SK-N-SH treated with all-trans-retinoic acid at 6 μM for 48 hours (cell line): ENCODE results near the gene HM13.

ENCODE experiments used
- ATAC-seq: fragments of 200-7000 bp; cut with Tn5 transposase; 3 replicates; pipeline ENCODE4 v1.9.1; 2020; ENCODE audit warnings: mild to moderate bottlenecking, moderate library complexity
- ARNTL ChIP-seq: fragments of 450-650 bp; formaldehyde crosslinking; IDR thresholded peaks from 2 replicates; pipeline ENCODE4 v1.5.0; 2020; ENCODE audit warnings: low read depth, mild to moderate bottlenecking, moderate library complexity, borderline replicate concordance
- BACH2 ChIP-seq: fragments of 250-450 bp; sonication (Bioruptor Pico); IDR thresholded peaks from 2 replicates; pipeline ENCODE4 v1.9.0; 2021; ENCODE audit warnings: mild to moderate bottlenecking, borderline replicate concordance
- CREB5 ChIP-seq: fragments of 250-450 bp; sonication (Bioruptor Pico); IDR thresholded peaks from 2 replicates; pipeline ENCODE4 v1.5.1; 2020; ENCODE audit warnings: low read depth, mild to moderate bottlenecking, moderate library complexity
- CSDC2 ChIP-seq: fragments of 250-450 bp; sonication (Bioruptor Pico); IDR thresholded peaks from 2 replicates; pipeline ENCODE4 v1.5.0; 2020; ENCODE audit warnings: mild to moderate bottlenecking, moderate library complexity
- CSRNP3 ChIP-seq: fragments of 250-450 bp; sonication (Bioruptor Pico); IDR thresholded peaks from 2 replicates; pipeline ENCODE4 v1.5.1; 2021; ENCODE audit warnings: mild to moderate bottlenecking, moderate library complexity
- ESRRG ChIP-seq: fragments of 250-450 bp; sonication (Bioruptor Pico); IDR thresholded peaks from 2 replicates; pipeline ENCODE4 v1.6.1; 2021; ENCODE audit warnings: mild to moderate bottlenecking
- GLIS3 ChIP-seq: fragments of 250-450 bp; sonication (Bioruptor Pico); IDR thresholded peaks from 2 replicates; pipeline ENCODE4 v1.5.0; 2020; ENCODE audit warnings: mild to moderate bottlenecking, moderate library complexity
- ISL1 ChIP-seq: fragments of 250-450 bp; sonication (Bioruptor Pico); IDR thresholded peaks from 2 replicates; pipeline ENCODE4 v2.1.2; 2022; ENCODE audit warnings: mild to moderate bottlenecking, moderate library complexity
- OSR1 ChIP-seq: fragments of 250-450 bp; sonication (Bioruptor Pico); IDR thresholded peaks from 2 replicates; pipeline ENCODE4 v1.8.0; 2022; ENCODE audit warnings: moderate library complexity, mild to moderate bottlenecking, inconsistent platforms
- PATZ1 ChIP-seq: fragments of 250-450 bp; sonication (Bioruptor Pico); IDR thresholded peaks from 2 replicates; pipeline ENCODE4 v1.8.0; 2020; ENCODE audit warnings: mild to moderate bottlenecking, moderate library complexity, borderline replicate concordance
- PPARA ChIP-seq: fragments of 250-450 bp; sonication (Bioruptor Pico); IDR thresholded peaks from 2 replicates; pipeline ENCODE4 v1.5.0; 2020; ENCODE audit warnings: mild to moderate bottlenecking, borderline replicate concordance
- RARB ChIP-seq: fragments of 250-450 bp; sonication (Bioruptor Pico); IDR thresholded peaks from 2 replicates; pipeline ENCODE4 v1.8.0; 2021; ENCODE audit warnings: mild to moderate bottlenecking, moderate library complexity
- SNAI2 ChIP-seq: fragments of 250-450 bp; sonication (Bioruptor Pico); IDR thresholded peaks from 2 replicates; pipeline ENCODE4 v1.5.0; 2020; ENCODE audit warnings: mild to moderate bottlenecking, moderate library complexity
- TCF4 ChIP-seq: fragments of 250-450 bp; sonication (Bioruptor Pico); IDR thresholded peaks from 2 replicates; pipeline ENCODE4 v1.8.0; 2021; ENCODE audit warnings: mild to moderate bottlenecking, moderate library complexity, borderline replicate concordance
- TOX ChIP-seq: fragments of 250-450 bp; sonication (Bioruptor Pico); IDR thresholded peaks from 2 replicates; pipeline ENCODE4 v1.8.0; 2021; ENCODE audit warnings: mild to moderate bottlenecking, moderate library complexity, borderline replicate concordance
- ZFP3 ChIP-seq: fragments of 250-450 bp; sonication (Bioruptor Pico); IDR thresholded peaks from 2 replicates; pipeline ENCODE4 v1.5.0; 2020; ENCODE audit warnings: mild to moderate bottlenecking, moderate library complexity
- ZFP30 ChIP-seq: fragments of 450-650 bp; formaldehyde crosslinking; IDR thresholded peaks from 2 replicates; pipeline ENCODE4 v1.5.0; 2022; ENCODE audit warnings: mild to moderate bottlenecking, moderate library complexity
- ZNF565 ChIP-seq: fragments of 450-650 bp; formaldehyde crosslinking; conservative IDR thresholded peaks from 2 replicates; pipeline ENCODE4 v1.5.0; 2020; ENCODE audit warnings: low read depth, mild to moderate bottlenecking, moderate library complexity
- ZNF70 ChIP-seq: fragments of 450-650 bp; formaldehyde crosslinking; IDR thresholded peaks from 2 replicates; pipeline ENCODE4 v1.5.0; 2020; ENCODE audit warnings: mild to moderate bottlenecking, moderate library complexity
- ZNF8 ChIP-seq: fragments of 450-650 bp; formaldehyde crosslinking; IDR thresholded peaks from 2 replicates; pipeline ENCODE4 v1.5.0; 2020; ENCODE audit warnings: mild to moderate bottlenecking, moderate library complexity
- TF ChIP-seq, protein P1 (sequence below): fragments of 250-450 bp; sonication (Bioruptor Pico); IDR thresholded peaks from 2 replicates; pipeline ENCODE4 v1.8.0; 2021; ENCODE audit warnings: low read depth, mild to moderate bottlenecking, moderate library complexity, borderline replicate concordance
- TF ChIP-seq, protein P2 (sequence below): fragments of 250-450 bp; sonication (Bioruptor Pico); IDR thresholded peaks from 2 replicates; pipeline ENCODE4 v1.5.0; 2020; ENCODE audit warnings: mild to moderate bottlenecking, moderate library complexity

Gene HM13

DNA sequence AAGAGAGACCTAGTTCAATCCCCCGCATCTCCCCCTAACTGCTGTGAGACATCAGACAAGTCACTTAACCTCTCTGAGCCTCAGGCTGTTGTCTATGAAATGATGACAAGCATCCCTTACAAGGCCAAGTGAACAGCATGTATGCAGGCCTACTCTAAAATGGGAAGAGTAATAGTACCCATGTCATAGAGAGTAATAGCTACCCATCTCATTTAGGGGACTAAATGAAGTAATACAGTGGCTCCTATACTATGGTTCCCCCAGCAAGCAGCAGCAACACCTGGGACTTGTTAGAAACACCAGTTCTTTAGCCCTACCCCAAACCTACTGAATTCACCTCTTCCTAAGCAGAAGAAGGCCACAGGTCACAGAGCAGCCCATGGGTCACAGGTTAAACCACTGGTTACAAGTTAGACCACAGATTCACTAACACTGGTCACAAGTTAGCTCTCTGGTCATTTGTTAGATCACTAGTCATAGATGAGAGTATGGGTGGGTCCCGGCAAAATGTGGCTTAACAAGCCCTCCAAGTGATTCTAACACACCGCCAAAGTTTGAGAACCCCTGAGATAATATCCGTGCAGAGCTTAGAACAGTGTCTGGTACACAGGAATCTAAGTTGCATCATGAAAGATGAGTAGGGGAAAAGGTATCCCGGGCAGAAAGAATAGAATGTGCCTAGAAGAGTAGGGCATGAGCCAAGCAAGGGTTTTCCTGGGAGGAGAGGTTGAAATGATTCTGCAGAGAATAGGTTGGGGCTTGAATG is 40.7 kb upstream of the HM13 start:
- no peak for TF ChIP-seq CSRNP3
- TF ChIP-seq TOX = no peak
- no peak for TF ChIP-seq ZNF8 (CRISPR knock-in tag)
- TF ChIP-seq SNAI2 (CRISPR knock-in tag) = no peak
- no peak for TF ChIP-seq ESRRG (CRISPR knock-in tag)
- TF ChIP-seq CSDC2 = no peak
- TF ChIP-seq, protein P1, sequence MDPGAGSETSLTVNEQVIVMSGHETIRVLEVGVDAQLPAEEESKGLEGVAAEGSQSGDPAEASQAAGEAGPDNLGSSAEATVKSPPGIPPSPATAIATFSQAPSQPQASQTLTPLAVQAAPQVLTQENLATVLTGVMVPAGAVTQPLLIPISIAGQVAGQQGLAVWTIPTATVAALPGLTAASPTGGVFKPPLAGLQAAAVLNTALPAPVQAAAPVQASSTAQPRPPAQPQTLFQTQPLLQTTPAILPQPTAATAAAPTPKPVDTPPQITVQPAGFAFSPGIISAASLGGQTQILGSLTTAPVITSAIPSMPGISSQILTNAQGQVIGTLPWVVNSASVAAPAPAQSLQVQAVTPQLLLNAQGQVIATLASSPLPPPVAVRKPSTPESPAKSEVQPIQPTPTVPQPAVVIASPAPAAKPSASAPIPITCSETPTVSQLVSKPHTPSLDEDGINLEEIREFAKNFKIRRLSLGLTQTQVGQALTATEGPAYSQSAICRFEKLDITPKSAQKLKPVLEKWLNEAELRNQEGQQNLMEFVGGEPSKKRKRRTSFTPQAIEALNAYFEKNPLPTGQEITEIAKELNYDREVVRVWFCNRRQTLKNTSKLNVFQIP = no peak
- TF ChIP-seq RARB (CRISPR knock-in tag) = no peak
- no peak for TF ChIP-seq ZFP3 (CRISPR knock-in tag)
- no peak for TF ChIP-seq ARNTL (CRISPR knock-in tag)
- no peak for TF ChIP-seq ZNF565 (CRISPR knock-in tag)
- TF ChIP-seq CREB5 (CRISPR knock-in tag) = no peak
- no peak for TF ChIP-seq PATZ1 (CRISPR knock-in tag)
- no peak for TF ChIP-seq ZNF70
- TF ChIP-seq PPARA (CRISPR knock-in tag) = no peak
- no peak for TF ChIP-seq ZFP30
- TF ChIP-seq, all 23 proteins: peak for 0
- ATAC-seq = no peak

- no peak for ATAC-seq
- no peak for TF ChIP-seq PPARA (CRISPR knock-in tag)
- no peak for TF ChIP-seq ISL1 (CRISPR knock-in tag)
- TF ChIP-seq, protein P1 = no peak
- TF ChIP-seq ARNTL (CRISPR knock-in tag) = no peak
- TF ChIP-seq ZFP30 = no peak
- TF ChIP-seq ZNF70 = no peak
- no peak for TF ChIP-seq OSR1 (CRISPR knock-in tag)
- TF ChIP-seq BACH2 = no peak
- TF ChIP-seq RARB (CRISPR knock-in tag) = no peak
- TF ChIP-seq CSDC2 = no peak
- TF ChIP-seq TCF4 = no peak
- TF ChIP-seq TOX = no peak
- no peak for TF ChIP-seq ZNF8 (CRISPR knock-in tag)
- TF ChIP-seq ZFP3 (CRISPR knock-in tag) = no peak
- TF ChIP-seq SNAI2 (CRISPR knock-in tag) = no peak
- TF ChIP-seq, protein P2, sequence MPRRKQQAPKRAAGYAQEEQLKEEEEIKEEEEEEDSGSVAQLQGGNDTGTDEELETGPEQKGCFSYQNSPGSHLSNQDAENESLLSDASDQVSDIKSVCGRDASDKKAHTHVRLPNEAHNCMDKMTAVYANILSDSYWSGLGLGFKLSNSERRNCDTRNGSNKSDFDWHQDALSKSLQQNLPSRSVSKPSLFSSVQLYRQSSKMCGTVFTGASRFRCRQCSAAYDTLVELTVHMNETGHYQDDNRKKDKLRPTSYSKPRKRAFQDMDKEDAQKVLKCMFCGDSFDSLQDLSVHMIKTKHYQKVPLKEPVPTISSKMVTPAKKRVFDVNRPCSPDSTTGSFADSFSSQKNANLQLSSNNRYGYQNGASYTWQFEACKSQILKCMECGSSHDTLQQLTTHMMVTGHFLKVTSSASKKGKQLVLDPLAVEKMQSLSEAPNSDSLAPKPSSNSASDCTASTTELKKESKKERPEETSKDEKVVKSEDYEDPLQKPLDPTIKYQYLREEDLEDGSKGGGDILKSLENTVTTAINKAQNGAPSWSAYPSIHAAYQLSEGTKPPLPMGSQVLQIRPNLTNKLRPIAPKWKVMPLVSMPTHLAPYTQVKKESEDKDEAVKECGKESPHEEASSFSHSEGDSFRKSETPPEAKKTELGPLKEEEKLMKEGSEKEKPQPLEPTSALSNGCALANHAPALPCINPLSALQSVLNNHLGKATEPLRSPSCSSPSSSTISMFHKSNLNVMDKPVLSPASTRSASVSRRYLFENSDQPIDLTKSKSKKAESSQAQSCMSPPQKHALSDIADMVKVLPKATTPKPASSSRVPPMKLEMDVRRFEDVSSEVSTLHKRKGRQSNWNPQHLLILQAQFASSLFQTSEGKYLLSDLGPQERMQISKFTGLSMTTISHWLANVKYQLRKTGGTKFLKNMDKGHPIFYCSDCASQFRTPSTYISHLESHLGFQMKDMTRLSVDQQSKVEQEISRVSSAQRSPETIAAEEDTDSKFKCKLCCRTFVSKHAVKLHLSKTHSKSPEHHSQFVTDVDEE (CRISPR knock-in tag) = no peak
- no peak for TF ChIP-seq GLIS3 (CRISPR knock-in tag)
- no peak for TF ChIP-seq PATZ1 (CRISPR knock-in tag)
- no peak for TF ChIP-seq CREB5 (CRISPR knock-in tag)
- TF ChIP-seq CSRNP3 = no peak
Observed at GRCh38 chr20:31474097-31474436, 40.2 kb upstream of the HM13 start.
